Measurements from ENCODE around the gene ESPN. TPM values are rescaled to one million over a fixed set of nuclear protein-coding genes. Genes with fewer than 3 reads are reported as not detected.
A peak's percentile ranks its signal among the peaks of the same experiment; 100 is the strongest.

Gene ESPN
- total and polyA plus RNA-seq, 2 of the 4 experiments (the other 2 are of a cell fraction) = under 0.01 to 0.02 TPM

DNA sequence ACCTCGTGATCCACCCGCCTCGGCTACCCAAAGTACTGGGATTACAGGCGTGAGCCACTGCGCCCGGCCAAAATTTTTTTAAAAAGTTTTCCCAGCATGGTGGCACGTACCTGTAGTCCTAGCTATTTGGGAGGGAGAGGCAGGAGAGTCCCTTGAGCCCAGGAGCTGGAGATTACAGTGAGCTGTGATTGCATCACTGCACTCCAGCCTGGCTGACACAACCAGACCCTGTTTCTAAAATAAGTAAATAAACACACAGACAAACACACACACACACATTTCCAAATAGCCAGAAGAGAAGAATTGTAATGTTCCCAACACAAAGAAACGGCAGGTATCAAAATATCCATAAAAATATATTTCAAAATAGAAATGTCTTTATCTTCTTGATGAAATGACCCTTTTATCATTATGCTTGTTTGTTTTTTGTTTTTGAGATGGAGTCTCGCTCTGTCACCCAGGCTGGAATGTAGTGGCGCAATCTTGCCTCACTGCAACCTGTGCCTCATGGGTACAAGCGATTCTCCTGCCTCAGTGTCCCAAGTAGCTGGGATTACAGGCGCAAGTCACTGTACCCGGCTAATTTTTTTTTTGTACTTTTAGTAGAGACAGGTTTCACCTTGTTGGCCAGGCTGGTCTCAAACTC is 14.2 kb upstream of the ESPN start:
- Histone ChIP-seq H2BK120ac (ENCODE audit: low read depth, low read length) (no peak overlapping the region), H3K14ac (replicated peaks; ENCODE audit: low read depth, low read length) (no peak overlapping the region), H4K91ac (ENCODE audit: insufficient read depth, low read depth, low read length) (no peak overlapping the region), H3K9ac (ENCODE audit: low read depth, low read length) (no peak overlapping the region), H3K4ac (ENCODE audit: low read depth, low read length) (no peak overlapping the region), H3K23ac (ENCODE audit: low read depth, low read length) (no peak overlapping the region), H3K4me3 (ENCODE audit: insufficient read depth, low read depth, low read length) (no peak overlapping the region), H2AFZ (replicated peaks; ENCODE audit: low read length, poor library complexity) (no peak overlapping the region), H3K4me1 (ENCODE audit: control insufficient read depth, insufficient read depth, low read length) (peaks cover 2% of the 10 kb centered on the region), H2BK20ac (ENCODE audit: low read depth, low read length) (no peak overlapping the region), H4K20me1 (ENCODE audit: insufficient read depth, low read length) (no peaks in the 10 kb centered on the region; the same call in 1 of the 2 replicates), H3K36me3 (ENCODE audit: control insufficient read depth, insufficient read depth, low read length) (no peaks in the 10 kb centered on the region), H2AK5ac (ENCODE audit: low read depth, low read length) (no peak overlapping the region), H3K79me1 (ENCODE audit: low read depth in 1 of 2, low read length in 2 of 2) (no peaks in the 10 kb centered on the region), H3K9me1 (ENCODE audit: insufficient read depth, low read length) (peaks cover 3% of the 10 kb centered on the region; the same call in 1 of the 2 replicates), H3K27ac (ENCODE audit: insufficient read depth, low read length) (no peak overlapping the region), H3K56ac (ENCODE audit: extremely low read depth, insufficient read depth, low read length) (no peak overlapping the region), H3K9me3 (ENCODE audit: control insufficient read depth, insufficient read depth, low read length) (no peaks in the 10 kb centered on the region), H3K27me3 (ENCODE audit: control insufficient read depth, insufficient read depth, low read length) (peaks cover 12% of the 10 kb centered on the region), H3K18ac (ENCODE audit: low read depth, low read length) (no peak overlapping the region), H4K5ac (ENCODE audit: low read depth, low read length) (no peak overlapping the region), H2BK15ac (ENCODE audit: low read depth, low read length) (no peak overlapping the region), H2BK5ac (ENCODE audit: low read depth, low read length, poor library complexity, severe bottlenecking) (no peak overlapping the region), H2AK9ac (replicated peaks; ENCODE audit: low read depth, low read length, poor library complexity) (no peak overlapping the region), H4K8ac (ENCODE audit: low read depth in 2 of 2, low read length in 2 of 2) (no peak overlapping the region), H3K4me2 (ENCODE audit: low read depth, low read length) (no peak overlapping the region)
- CTCF ChIA-PET = interaction anchor here (0.8 kb wide), 1 partner anchor 27 kb away, joined by 4 read pairs; no protein-coding TSS in a partner anchor
- POLR2A ChIA-PET (ENCODE audit: unreplicated experiment) = no interaction called here
- TF ChIP-seq CEBPB (IDR thresholded peaks at IDR 0.05; ENCODE audit: low read depth, low read length) (peak; percentile 74), RCOR1 (IDR thresholded peaks at IDR 0.05; ENCODE audit: insufficient replicate concordance, low read length) (no peak)
- ATAC-seq (ENCODE audit: low read depth) = no peak
- intact Hi-C loops (cut with micrococcal nuclease) (no loop called here), in situ Hi-C loops (cut with MboI; ENCODE audit: low sequenced_read_pairs) (no loop called here), dilution Hi-C loops (cut with HindIII; ENCODE audit: low sequenced_read_pairs, unreplicated experiment) (no loop called here)
- WGBS, 2 experiments (ENCODE audit: extremely low coverage in 2 of 2, insufficient read length in 1 of 2) = 100% methylated on average over 1 of the region's 13 CpGs; no CpG with 5 or more reads in 1 of the 2 experiments
- BruUV-seq (replicated peaks) = no TSS peak
- no peak for DNase-seq
